CD4-positive, alpha-beta T cell treated with Interleukin-17A for 4 hours (primary cell): ENCODE data around the gene CRTC3.
A peak's percentile ranks its signal among the peaks of the same experiment; 100 is the strongest.
"Not testable (repeated sequence)": the region's sequence is repeated elsewhere in the genome, so short reads cannot be mapped to it uniquely, and the experiment has no call there.

ENCODE experiments used
- DNase-seq: peaks from one replicate; pipeline ENCODE4 v3.0.0-alpha.2; 2020; ENCODE audit warnings: mixed read lengths

Gene CRTC3

GRCh38 chr15:90629217-90629616 lies 99.5 kb downstream of the CRTC3 start:
- no peak for DNase-seq

GRCh38 chr15:90633360-90633759 lies 103.6 kb downstream of the CRTC3 start:
- DNase-seq: no peak

GRCh38 chr15:90636993-90637392 lies 107.3 kb downstream of the CRTC3 start:
- not testable (repeated sequence) for DNase-seq

GRCh38 chr15:90637693-90638092 lies 108.0 kb downstream of the CRTC3 start:
- DNase-seq: no peak

- no peak for DNase-seq
Measured at GRCh38 chr15:90638201-90638691, 108.5 kb downstream of the CRTC3 start.

GRCh38 chr15:90638963-90639362 lies 109.2 kb downstream of the CRTC3 start:
- DNase-seq: no peak

- no peak for DNase-seq
Measured at GRCh38 chr15:90640862-90641261, 111.1 kb downstream of the CRTC3 start.

- no peak for DNase-seq
Measured at GRCh38 chr15:90641581-90642463, 112.1 kb downstream of the CRTC3 start.

GRCh38 chr15:90642464-90643300 lies 113.0 kb downstream of the CRTC3 start:
- DNase-seq: no peak

GRCh38 chr15:90643301-90643632 lies 113.5 kb downstream of the CRTC3 start:
- DNase-seq: no peak

GRCh38 chr15:90644526-90644925 lies 114.8 kb downstream of the CRTC3 start:
- no peak for DNase-seq

- DNase-seq: no peak
Measured at GRCh38 chr15:90644952-90645725, 115.4 kb downstream of the CRTC3 start.

- no peak for DNase-seq
Measured at GRCh38 chr15:90645873-90646575, 116.3 kb downstream of the CRTC3 start.

- DNase-seq: no peak
Measured at GRCh38 chr15:90646662-90647305, 117.1 kb downstream of the CRTC3 start.

- no peak for DNase-seq
Measured at GRCh38 chr15:90647326-90647725, 117.6 kb downstream of the CRTC3 start.

- DNase-seq: peak; percentile 72
Measured at GRCh38 chr15:90648137-90649070, 118.7 kb downstream of the CRTC3 start.

GRCh38 chr15:90650117-90650955 lies 120.6 kb downstream of the CRTC3 start:
- DNase-seq: no peak

- no peak for DNase-seq
Measured at GRCh38 chr15:90650956-90651689, 121.4 kb downstream of the CRTC3 start.
